HUDEP-2 (cell line): ENCODE measurements around the gene BTBD9.

ENCODE experiments used
- DNase-seq, 76 experiments: peaks; one replicate each; lab custom pipeline; 2025; ENCODE audit not compliant: unreplicated experiment in 76 of 76; lab: John Stamatoyannopoulos, UW

BTBD9 gene

GRCh38 chr6:38489951-38490350 lies 149.8 kb downstream of the BTBD9 start:
- DNase-seq = no peak

DNA sequence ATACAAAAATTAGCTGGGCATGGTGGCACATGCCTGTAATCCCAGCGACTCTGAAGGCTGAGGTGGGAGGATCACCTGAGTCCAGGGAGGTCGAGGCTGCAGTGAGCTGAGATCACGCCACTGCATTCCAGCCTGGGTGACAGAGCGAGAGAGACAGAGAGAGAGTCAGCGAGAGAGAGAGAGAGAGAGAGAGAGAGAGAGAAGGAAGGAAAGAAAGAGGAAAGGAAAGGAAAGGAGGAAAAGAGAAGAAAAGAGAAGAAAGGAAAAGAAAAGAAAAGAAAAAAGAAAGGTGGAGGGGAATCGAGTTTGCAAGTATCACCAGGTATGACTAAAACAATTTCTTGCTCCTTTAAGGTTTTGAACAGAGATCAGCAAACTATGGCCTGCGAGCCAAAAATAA lies 152.3 kb downstream of the BTBD9 start:
- no peak for DNase-seq

DNA sequence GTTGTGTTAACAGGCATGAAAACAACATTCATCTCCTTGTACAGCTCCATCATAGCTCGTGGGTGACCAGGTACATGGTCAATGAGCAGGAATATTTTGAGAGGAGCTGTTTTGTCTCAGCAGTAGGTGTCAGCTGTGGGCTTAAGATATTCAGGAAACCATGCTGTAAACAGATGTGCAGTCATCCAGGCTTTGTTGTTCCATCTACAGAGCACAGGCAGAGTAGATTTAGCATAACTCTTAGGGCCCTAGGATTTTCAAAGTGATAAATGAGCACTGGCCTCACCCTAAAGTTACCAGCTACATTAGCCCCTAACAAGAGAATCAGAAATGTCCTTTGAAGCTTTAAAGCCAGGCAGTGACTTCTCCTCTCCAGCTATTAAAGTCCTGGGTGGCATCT lies 154.2 kb downstream of the BTBD9 start:
- no peak for DNase-seq

GRCh38 chr6:38484656-38485055 lies 155.1 kb downstream of the BTBD9 start:
- no peak for DNase-seq

DNA sequence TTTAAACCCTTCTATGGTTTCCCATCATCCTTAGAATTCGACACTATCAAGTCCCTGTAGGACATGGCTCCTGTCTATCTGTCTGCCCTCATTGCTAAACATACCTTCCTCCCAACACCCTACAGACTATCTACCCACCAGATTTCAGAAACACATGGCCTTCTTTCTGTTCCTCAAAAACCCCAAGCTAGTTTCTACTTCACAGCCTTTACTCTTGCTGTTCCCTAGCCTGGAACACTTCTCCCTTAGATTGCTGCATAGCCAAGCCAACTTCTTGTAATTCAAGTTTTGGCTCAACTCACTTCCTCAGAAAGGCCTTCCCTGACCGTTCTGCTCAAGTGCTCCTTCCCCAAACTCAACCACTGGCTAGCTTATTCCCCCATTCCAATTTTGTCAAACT lies 156.2 kb downstream of the BTBD9 start:
- no peak for DNase-seq

DNA sequence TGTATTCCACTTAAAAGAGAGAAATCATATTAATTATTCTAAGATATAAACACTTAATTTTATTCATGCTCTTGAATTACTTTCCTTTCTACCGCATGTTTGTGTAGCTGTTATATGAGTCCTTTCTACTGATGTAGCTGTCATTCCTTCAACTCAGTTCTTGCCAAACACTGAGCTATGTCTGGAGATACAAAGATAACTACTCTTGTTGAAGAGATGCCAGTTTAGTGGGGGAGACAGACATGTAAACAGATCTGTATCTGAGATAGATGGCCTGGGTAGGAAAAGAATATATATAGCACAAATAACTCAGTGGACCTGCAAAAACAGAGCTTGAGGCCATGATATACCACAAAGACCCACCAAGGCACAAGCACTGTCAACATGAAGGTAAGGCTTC lies 157.3 kb downstream of the BTBD9 start:
- DNase-seq = peak in 2 of 76 experiments; percentile 18

DNA sequence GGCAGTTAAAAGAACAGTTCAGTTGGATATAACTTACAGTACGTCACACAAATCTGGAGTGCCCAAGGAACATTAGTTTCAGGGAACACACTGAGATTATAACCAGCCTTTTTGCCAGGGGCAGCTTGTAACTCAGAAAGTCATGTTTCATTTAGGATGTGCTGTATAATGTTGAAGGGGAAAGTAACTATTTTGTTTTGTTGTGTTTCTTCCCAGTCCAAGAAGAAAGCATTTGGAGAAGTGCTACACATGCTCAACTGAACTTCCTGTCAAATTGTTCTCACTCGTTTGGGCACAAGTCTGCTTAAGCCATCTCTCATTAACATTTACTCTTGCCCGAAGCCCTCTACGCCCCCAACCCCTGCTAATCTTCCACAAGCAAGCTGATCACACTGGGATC lies 157.9 kb downstream of the BTBD9 start:
- DNase-seq = no peak

DNA sequence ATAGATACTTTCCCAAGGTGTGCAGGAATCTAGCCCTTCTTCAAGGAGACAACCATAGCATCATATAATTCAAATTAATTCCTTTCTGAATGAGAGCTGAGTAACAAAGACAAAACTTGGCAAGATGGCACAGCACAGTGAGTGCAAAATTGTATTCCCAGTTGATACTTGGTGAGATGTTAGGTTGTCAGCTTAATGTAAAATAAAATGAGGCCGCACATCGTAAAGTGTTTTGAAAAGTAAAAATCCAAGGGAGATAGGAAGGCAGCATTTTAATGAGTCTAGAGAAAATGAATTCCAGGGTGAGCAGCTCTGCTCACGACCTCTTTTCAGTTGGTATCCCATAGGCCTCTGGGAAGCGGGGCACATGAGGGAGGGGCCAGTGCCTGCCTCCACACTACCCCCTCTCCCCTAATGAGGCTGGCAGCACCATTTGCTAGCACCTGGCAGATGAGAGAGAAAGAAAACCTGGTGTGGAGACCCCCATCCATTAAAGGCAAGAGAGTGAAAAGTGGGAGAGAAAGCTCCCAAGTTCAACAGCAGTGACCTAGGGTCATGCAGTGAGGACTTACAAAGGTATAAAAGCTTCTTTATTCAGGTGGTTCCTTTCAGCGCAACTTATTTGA lies 158.4 kb downstream of the BTBD9 start:
- no peak for DNase-seq

GRCh38 chr6:38480036-38480435 lies 159.7 kb downstream of the BTBD9 start:
- DNase-seq = no peak

DNA sequence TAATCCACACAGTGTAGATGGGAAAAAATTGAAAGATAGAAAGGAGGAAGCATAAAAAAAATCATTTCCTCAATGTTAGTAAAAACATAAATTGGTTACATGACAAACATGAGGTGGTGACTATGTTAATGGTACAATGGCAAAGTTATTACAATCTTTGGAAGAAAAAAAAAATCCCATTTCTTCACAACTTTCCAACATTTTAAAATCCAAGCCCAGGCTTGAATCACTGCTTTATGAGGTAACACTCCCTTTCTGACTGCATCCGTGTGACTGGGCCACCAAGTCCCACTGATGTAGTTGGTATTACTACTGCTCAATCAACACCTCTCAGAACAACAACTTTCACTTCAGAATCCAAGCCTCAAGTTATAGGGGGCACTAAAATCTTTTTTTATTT lies 160.4 kb downstream of the BTBD9 start:
- no peak for DNase-seq

GRCh38 chr6:38477680-38478260 lies 162.0 kb downstream of the BTBD9 start:
- DNase-seq = no peak

DNA sequence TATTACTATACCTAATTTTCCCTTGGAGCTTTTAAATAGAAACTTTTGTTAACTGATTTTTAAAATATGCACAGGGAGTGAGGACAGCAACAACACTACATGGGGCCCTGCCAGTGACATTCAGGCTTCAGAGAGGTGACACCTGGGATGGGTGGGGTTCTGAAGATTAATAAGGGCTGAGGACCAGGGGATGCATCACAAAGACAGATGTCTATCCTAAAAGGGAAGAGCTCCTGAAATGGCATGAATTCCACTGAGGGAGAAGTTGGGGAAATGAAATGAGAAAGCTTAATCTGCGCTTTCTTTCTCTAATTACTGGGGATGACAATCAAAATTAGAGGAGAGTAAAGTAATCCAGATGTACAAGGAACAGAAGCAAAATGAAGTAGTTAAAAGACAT lies 162.8 kb downstream of the BTBD9 start:
- no peak for DNase-seq

- DNase-seq = no peak
These were observed 163.6 kb downstream of the BTBD9 start for GRCh38 chr6:38476141-38476540.

DNA sequence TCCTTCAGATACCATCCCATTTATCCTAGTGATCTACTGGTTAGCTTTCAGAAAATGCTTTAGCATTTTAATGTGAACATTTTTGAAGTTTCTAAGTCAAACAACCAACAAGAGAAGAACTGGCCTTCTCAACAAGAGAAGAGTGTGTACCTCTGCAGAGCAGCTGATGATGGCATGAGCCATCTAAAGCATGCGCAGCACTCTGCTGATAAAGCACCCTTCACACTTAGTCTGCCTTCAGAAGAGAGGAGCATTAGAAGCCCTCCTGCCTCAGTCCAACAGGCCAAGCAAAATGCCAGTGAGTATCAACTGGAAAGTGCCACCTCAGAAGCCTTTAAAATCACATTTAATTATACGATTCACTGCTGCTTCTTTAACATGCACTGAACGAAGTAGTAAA lies 169.2 kb downstream of the BTBD9 start:
- DNase-seq = no peak

- DNase-seq = no peak
These were observed 172.2 kb downstream of the BTBD9 start for GRCh38 chr6:38467566-38467965.

GRCh38 chr6:38460186-38460585 lies 179.5 kb downstream of the BTBD9 start:
- DNase-seq = no peak

- DNase-seq = no peak
These were observed 180.4 kb downstream of the BTBD9 start for GRCh38 chr6:38459291-38459690.

DNA sequence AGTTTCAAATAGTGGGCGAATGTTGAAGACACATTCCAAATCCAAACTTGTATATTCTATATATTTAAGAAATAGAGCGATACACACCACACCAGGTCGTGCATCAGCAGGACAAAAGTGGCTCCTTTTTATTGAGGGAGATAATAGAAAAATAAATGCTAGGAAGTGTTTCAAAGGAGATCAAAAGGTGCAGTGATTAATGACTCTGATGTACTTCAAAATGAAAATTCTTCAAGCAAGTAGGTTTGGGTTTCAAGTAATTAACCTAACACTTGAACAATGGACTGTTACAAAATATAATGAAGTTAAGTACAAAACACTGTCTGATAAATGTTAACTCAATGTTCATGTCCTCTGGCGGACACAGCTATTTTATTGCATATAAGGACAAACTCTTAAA lies 185.9 kb downstream of the BTBD9 start:
- no peak for DNase-seq

DNA sequence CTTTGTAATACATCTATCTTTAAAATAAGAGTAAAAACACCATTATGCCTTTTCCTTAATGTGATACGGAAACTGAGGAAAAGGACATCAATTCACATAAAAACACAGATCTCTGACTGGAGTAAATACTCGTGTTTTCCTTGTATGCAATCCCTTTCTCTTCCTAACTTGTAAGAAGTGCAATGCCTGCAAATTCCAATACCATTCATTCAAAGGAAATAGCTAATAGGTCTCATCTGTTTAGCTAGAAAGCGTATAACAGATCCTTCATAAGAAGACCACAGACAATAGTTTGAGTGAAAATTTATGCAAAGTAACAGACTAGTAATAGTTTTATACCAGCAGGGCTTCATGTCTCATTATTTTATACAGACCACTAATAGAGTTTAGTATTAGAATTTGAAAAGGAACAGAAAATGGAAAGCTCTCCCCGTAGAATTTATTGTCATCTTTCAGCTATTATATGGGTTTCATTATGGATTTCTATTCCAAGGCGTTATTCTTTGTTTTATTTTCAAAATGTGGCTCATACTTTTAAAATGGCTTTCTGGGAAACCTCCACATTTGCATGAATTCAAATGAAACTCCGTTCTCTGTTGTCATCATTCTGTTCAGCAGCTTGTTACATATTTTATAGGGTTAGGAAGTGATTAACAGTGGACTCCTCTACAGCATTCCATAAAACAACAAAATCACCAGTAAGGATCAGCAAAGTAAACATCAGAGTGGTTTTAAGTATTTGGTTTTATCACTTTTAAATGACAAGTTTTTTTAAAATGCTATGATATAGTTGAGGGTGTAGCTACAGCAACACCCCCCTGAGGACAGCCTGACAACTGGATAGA lies 186.7 kb downstream of the BTBD9 start:
- no peak for DNase-seq

DNA sequence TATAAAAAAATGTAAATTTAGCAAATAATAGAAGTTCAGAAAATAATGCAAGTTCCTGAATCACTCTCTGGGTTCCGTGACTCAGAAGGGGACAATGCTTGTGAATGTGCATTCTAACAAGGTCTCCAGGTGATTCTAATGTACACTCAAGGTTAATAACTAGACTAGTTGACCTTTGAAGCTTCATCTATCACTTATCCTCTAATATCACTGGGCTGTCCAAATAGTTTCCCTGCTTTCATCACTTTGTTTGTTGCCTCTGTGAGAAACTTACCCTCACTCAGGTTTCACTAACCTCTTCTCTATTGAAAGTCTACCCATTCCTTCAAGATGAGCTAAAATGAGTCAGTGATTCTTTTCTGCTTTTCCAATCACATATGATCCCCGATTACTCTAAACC lies 189.0 kb downstream of the BTBD9 start:
- DNase-seq = no peak

DNA sequence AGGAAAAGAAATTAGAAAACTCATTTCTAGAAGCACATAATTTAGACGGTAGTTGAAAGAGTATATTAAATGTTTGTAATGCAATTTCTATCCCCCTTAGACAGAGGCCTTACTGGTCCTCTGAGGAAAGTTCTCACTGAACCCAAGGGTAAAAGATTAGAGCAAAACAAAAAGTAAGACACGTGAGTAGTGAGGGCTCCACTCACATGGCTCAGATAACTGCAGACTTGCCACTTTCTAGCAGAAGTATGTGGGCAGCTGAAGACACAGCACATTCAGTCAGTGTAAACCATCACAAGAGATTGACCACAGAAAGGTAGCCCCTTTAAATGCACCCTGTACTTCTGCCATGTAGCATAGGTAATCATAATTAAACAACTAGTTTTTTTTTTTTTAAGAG lies 193.8 kb downstream of the BTBD9 start:
- DNase-seq = no peak

DNA sequence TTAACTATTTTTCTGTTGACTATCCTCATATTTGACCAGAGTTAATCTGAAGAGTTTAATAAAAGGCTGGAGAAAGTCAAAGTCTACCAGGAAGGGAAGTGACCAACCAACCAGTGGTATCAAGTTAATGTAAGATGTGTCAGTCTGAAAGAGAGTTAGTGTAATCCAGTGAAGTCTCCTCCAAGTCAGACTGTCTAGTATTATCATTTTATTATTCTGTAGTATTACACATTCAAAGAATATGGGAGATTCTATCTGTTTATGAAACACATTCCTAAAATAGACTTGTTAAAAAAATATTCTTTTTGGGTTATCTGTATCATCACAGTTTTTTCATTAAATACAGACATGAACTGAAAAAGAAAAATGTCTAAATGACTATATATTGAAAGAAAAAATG lies 194.4 kb downstream of the BTBD9 start:
- no peak for DNase-seq
